ENCODE results near the gene VCAN. TPM values are rescaled to one million over a fixed set of nuclear protein-coding genes. Genes with fewer than 3 reads are reported as not detected.

The VCAN gene
- polyA plus RNA-seq (1,185 and 1,274 TPM in 2 replicates), polyA minus RNA-seq (3,969 and 5,103 TPM in 2 replicates)

GRCh38 chr5:83471405-83472212, at the start of gene VCAN:
TSS of gene VCAN (plus strand) at chr5:83471744. CDS start at chr5:83483519, 11,775 bp downstream.
- H3K27ac ChIP-seq (ENCODE audit: low read length), result peak within 1 kb of the TSS; percentile 99
- no peaks in the 10 kb centered on the region for H3K9me2 ChIP-seq (ENCODE audit: insufficient read depth, low read length)
- no peaks in the 10 kb centered on the region for H3K27me3 ChIP-seq (ENCODE audit: insufficient read depth, low read depth, low read length)
- H3K9ac ChIP-seq (ENCODE audit: low read length), result peak within 1 kb of the TSS; percentile 99
- peak within 1 kb of the TSS; percentile 84 for H3K4me3 ChIP-seq (ENCODE audit: low read length)
- TF ChIP-seq, protein P1, sequence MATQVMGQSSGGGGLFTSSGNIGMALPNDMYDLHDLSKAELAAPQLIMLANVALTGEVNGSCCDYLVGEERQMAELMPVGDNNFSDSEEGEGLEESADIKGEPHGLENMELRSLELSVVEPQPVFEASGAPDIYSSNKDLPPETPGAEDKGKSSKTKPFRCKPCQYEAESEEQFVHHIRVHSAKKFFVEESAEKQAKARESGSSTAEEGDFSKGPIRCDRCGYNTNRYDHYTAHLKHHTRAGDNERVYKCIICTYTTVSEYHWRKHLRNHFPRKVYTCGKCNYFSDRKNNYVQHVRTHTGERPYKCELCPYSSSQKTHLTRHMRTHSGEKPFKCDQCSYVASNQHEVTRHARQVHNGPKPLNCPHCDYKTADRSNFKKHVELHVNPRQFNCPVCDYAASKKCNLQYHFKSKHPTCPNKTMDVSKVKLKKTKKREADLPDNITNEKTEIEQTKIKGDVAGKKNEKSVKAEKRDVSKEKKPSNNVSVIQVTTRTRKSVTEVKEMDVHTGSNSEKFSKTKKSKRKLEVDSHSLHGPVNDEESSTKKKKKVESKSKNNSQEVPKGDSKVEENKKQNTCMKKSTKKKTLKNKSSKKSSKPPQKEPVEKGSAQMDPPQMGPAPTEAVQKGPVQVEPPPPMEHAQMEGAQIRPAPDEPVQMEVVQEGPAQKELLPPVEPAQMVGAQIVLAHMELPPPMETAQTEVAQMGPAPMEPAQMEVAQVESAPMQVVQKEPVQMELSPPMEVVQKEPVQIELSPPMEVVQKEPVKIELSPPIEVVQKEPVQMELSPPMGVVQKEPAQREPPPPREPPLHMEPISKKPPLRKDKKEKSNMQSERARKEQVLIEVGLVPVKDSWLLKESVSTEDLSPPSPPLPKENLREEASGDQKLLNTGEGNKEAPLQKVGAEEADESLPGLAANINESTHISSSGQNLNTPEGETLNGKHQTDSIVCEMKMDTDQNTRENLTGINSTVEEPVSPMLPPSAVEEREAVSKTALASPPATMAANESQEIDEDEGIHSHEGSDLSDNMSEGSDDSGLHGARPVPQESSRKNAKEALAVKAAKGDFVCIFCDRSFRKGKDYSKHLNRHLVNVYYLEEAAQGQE (IDR thresholded peaks at IDR 0.05; ENCODE audit: borderline replicate concordance), result peak; percentile 98
- TF ChIP-seq MXI1 (conservative IDR thresholded peaks at IDR 0.05; ENCODE audit: poor library complexity, severe bottlenecking), result peak; percentile 79
- TF ChIP-seq EZH2 (IDR thresholded peaks at IDR 0.05; ENCODE audit: borderline replicate concordance, insufficient read depth, low read length, poor library complexity, severe bottlenecking), result no peak
- TF ChIP-seq SMC3 (conservative IDR thresholded peaks at IDR 0.05; ENCODE audit: poor library complexity), result peak; percentile 62
- TF ChIP-seq, protein P2, sequence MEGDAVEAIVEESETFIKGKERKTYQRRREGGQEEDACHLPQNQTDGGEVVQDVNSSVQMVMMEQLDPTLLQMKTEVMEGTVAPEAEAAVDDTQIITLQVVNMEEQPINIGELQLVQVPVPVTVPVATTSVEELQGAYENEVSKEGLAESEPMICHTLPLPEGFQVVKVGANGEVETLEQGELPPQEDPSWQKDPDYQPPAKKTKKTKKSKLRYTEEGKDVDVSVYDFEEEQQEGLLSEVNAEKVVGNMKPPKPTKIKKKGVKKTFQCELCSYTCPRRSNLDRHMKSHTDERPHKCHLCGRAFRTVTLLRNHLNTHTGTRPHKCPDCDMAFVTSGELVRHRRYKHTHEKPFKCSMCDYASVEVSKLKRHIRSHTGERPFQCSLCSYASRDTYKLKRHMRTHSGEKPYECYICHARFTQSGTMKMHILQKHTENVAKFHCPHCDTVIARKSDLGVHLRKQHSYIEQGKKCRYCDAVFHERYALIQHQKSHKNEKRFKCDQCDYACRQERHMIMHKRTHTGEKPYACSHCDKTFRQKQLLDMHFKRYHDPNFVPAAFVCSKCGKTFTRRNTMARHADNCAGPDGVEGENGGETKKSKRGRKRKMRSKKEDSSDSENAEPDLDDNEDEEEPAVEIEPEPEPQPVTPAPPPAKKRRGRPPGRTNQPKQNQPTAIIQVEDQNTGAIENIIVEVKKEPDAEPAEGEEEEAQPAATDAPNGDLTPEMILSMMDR (IDR thresholded peaks at IDR 0.05; ENCODE audit: poor library complexity, severe bottlenecking), result no peak
- TF ChIP-seq EP300 (conservative IDR thresholded peaks at IDR 0.05; ENCODE audit: poor library complexity, severe bottlenecking), result peak; percentile 85
- TF ChIP-seq TAF1 (IDR thresholded peaks at IDR 0.05; ENCODE audit: low read depth), result peak; percentile 100
- TF ChIP-seq RAD21 (conservative IDR thresholded peaks at IDR 0.05), result peak; percentile 60
- TF ChIP-seq POLR2AphosphoS5 (IDR thresholded peaks at IDR 0.05), result peak; percentile 99
- H3K4me2 ChIP-seq (ENCODE audit: low read length), result peak within 1 kb of the TSS; percentile 76
- peaks cover 8% of the 10 kb centered on the region for H3F3A ChIP-seq (ENCODE audit: insufficient read depth, low read length, poor library complexity, severe bottlenecking)
- H3K9me3 ChIP-seq (ENCODE audit: low read length), result no peaks in the 10 kb centered on the region
- H2AFZ ChIP-seq (ENCODE audit: low read depth, low read length), result no peak within 1 kb of the TSS
- peaks cover 82% of the 10 kb centered on the region for H3K79me2 ChIP-seq (replicated peaks; ENCODE audit: insufficient read depth, low read length)
- H3K36me3 ChIP-seq (ENCODE audit: insufficient read depth, low read length), result peaks cover 9% of the 10 kb centered on the region
- peaks cover 32% of the 10 kb centered on the region for H4K20me1 ChIP-seq (ENCODE audit: insufficient read depth)

- TF ChIP-seq RAD21 (conservative IDR thresholded peaks at IDR 0.05) (no peak), SMC3 (conservative IDR thresholded peaks at IDR 0.05; ENCODE audit: poor library complexity) (no peak), TAF1 (IDR thresholded peaks at IDR 0.05; ENCODE audit: low read depth) (no peak), EZH2 (IDR thresholded peaks at IDR 0.05; ENCODE audit: borderline replicate concordance, insufficient read depth, low read length, poor library complexity, severe bottlenecking) (no peak), MXI1 (conservative IDR thresholded peaks at IDR 0.05; ENCODE audit: poor library complexity, severe bottlenecking) (no peak), EP300 (conservative IDR thresholded peaks at IDR 0.05; ENCODE audit: poor library complexity, severe bottlenecking) (no peak), POLR2AphosphoS5 (IDR thresholded peaks at IDR 0.05) (no peak)
- TF ChIP-seq, protein P1 (IDR thresholded peaks at IDR 0.05; ENCODE audit: borderline replicate concordance), result no peak
- TF ChIP-seq, protein P2 (IDR thresholded peaks at IDR 0.05; ENCODE audit: poor library complexity, severe bottlenecking), result no peak
- Histone ChIP-seq H3K9ac (ENCODE audit: low read length) (no peak overlapping the region), H3K4me2 (ENCODE audit: low read length) (no peak overlapping the region), H3K36me3 (ENCODE audit: insufficient read depth, low read length) (no peaks in the 10 kb centered on the region), H2AFZ (ENCODE audit: low read depth, low read length) (no peak overlapping the region), H3K4me3 (ENCODE audit: low read length) (no peak overlapping the region), H3K9me2 (ENCODE audit: insufficient read depth, low read length) (no peaks in the 10 kb centered on the region), H3K79me2 (replicated peaks; ENCODE audit: insufficient read depth, low read length) (peaks cover 5% of the 10 kb centered on the region), H4K20me1 (ENCODE audit: insufficient read depth) (no peaks in the 10 kb centered on the region), H3K27me3 (ENCODE audit: insufficient read depth, low read depth, low read length) (no peaks in the 10 kb centered on the region), H3K27ac (ENCODE audit: low read length) (no peak overlapping the region), H3K9me3 (ENCODE audit: low read length) (no peaks in the 10 kb centered on the region), H3F3A (ENCODE audit: insufficient read depth, low read length, poor library complexity, severe bottlenecking) (peaks cover 8% of the 10 kb centered on the region)
These were observed 49.3 kb upstream of the VCAN start for GRCh38 chr5:83422284-83422683.

All from neural cell (in vitro differentiated cells).